NT2/D1 (cell line): ENCODE results near the gene ARRDC1.

Experiments
- DNase-seq: peaks from one replicate; pipeline ENCODE4 v3.0.0-alpha.2; 2011; ENCODE audit warnings: low read depth, low spot score
- H3K27me3 ChIP-seq: 2 replicates; pipeline ENCODE4 v1.6.0; 2011; ENCODE audit warnings: mild to moderate bottlenecking; ENCODE audit not compliant: insufficient read length, insufficient read depth
- H3K36me3 ChIP-seq: 2 replicates; pipeline ENCODE4 v1.6.1; 2011; ENCODE audit warnings: mild to moderate bottlenecking, low read length, mixed read lengths; ENCODE audit not compliant: insufficient read depth, insufficient read length
- H3K4me1 ChIP-seq: 2 replicates; pipeline ENCODE4 v1.5.1; 2011; ENCODE audit not compliant: insufficient read depth, insufficient read length
- H3K4me3 ChIP-seq: 2 replicates; pipeline ENCODE4 v1.5.1; 2011; ENCODE audit warnings: low read depth; ENCODE audit not compliant: insufficient read length
- H3K9ac ChIP-seq: 2 replicates; pipeline ENCODE4 v1.6.0; 2011; ENCODE audit warnings: low read depth; ENCODE audit not compliant: insufficient read length
- H3K9me3 ChIP-seq: 2 replicates; pipeline ENCODE4 v1.5.1; 2011; ENCODE audit warnings: mild to moderate bottlenecking, low read length; ENCODE audit not compliant: insufficient read depth
- SUZ12 ChIP-seq: IDR thresholded peaks from 2 replicates; pipeline ENCODE4 v1.6.1; 2011; ENCODE audit not compliant: insufficient read length, insufficient read depth; ENCODE audit errors: extremely low read depth
- YY1 ChIP-seq: IDR thresholded peaks from 2 replicates; pipeline ENCODE4 v1.6.1; 2011; ENCODE audit not compliant: insufficient read length, insufficient read depth
- ZNF274 ChIP-seq: IDR thresholded peaks from 2 replicates; pipeline ENCODE4 v1.6.1; 2011; ENCODE audit warnings: mild to moderate bottlenecking, low read depth, low read length

ARRDC1 gene

GRCh38 chr9:137598943-137599342 is 6.5 kb upstream of the ARRDC1 start:
- no peaks in the 10 kb centered on the region for H3K9me3 ChIP-seq
- no peak overlapping the region for H3K4me3 ChIP-seq
- DNase-seq: no peak
- no peaks in the 10 kb centered on the region for H3K36me3 ChIP-seq
- no peak overlapping the region for H3K9ac ChIP-seq
- H3K27me3 ChIP-seq: peaks cover 2% of the 10 kb centered on the region
- TF ChIP-seq SUZ12 (no peak), YY1 (no peak), ZNF274 (no peak)
- peaks cover 3% of the 10 kb centered on the region for H3K4me1 ChIP-seq

DNA sequence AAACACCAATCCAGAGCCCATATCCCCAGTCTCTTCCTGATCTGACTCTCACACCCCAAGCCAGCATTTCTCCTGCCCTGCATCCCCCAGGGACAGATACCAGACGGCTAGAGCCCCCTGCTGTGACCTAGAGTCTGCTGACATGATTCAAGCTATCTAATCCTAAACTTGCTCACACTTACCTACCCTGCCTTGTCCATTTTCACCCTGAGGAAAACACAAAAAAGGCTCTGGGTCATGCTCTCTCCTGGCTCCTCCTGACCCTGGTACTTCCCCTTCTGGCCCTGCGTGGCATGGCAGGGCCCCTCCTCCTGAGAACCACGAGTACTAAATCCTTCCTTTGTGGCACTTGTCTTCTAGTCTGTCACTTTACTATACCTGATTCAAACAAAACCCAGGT is 2.8 kb upstream of the ARRDC1 start:
- no peak for TF ChIP-seq SUZ12
- no peak for TF ChIP-seq YY1
- TF ChIP-seq ZNF274: no peak
- Histone ChIP-seq H3K27me3 (peaks cover 23% of the 10 kb centered on the region), H3K4me1 (peaks cover 18% of the 10 kb centered on the region), H3K36me3 (no peaks in the 10 kb centered on the region), H3K4me3 (no peak overlapping the region), H3K9me3 (no peaks in the 10 kb centered on the region), H3K9ac (peak overlapping the region; percentile 37)
- no peak for DNase-seq

DNA sequence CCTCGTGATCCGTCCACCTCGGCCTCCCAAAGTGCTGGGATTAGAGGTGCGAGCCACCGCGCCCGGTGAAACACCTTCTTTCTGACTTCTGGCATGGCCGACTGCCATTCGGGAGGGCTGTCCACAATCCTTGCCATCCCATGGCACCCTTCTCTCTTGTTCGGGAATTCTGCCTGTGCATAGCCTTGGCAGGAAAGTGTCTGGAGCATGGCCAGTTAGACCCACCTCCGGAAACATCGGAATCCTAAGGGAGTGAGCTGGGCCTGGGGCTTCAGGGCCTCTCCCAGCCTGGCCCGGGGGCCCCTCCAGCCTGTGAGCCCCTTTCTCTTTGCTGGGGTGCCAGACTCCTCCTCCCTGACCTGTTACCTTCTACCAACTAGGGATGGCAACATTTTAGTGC is 1.6 kb upstream of the ARRDC1 start:
- no peak overlapping the region for H3K4me3 ChIP-seq
- no peak for TF ChIP-seq SUZ12
- no peak for TF ChIP-seq ZNF274
- TF ChIP-seq YY1: no peak
- H3K4me1 ChIP-seq: peaks cover 27% of the 10 kb centered on the region
- no peak for DNase-seq
- no peak overlapping the region for H3K9ac ChIP-seq
- peaks cover 23% of the 10 kb centered on the region for H3K27me3 ChIP-seq
- H3K36me3 ChIP-seq: peaks cover 6% of the 10 kb centered on the region
- H3K9me3 ChIP-seq: no peaks in the 10 kb centered on the region

DNA sequence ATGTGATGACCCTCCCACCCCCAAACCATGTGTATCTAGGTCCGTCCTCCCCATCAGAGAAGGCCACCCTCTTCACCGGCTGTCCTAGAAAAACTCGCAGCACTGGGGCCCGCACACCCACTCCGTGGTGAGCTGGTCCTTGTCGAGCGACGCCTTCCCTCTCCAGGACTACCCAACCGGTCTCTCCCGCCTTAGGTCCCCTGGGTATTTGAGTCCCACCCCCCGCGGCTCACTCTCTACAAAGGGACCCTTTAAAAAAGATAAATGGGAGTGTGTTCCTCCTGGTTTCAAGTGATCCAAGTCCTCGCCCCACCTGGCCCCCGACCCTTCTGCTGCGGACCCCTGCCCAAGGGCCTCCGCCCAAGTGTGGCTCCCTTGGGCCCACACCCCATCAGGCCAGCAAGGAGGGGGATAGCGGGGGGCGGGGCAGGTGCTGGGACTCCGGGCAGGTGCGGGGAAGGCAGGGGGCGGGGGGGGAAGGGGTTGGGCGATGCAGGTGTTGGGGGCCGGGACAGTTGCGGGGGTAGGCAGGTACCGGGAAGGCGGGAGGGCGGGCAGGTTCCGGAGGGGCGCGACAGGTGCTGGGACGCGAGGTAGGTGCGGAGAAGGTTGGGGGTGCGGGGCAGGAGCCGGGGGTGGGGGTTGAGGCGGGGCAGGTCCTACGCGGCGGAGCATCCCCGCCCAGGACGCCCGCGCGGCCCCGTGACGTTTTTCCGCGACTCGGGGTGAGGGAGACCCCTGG is 970 bp upstream of the ARRDC1 start:
- Histone ChIP-seq H3K4me3 (no peak overlapping the region), H3K36me3 (peaks cover 6% of the 10 kb centered on the region), H3K27me3 (peaks cover 23% of the 10 kb centered on the region), H3K9ac (no peak overlapping the region), H3K4me1 (peaks cover 27% of the 10 kb centered on the region), H3K9me3 (no peaks in the 10 kb centered on the region)
- TF ChIP-seq YY1 (no peak), ZNF274 (no peak)
- DNase-seq: no peak

GRCh38 chr9:137606005-137606621 is 627 bp downstream of the ARRDC1 start:
- Histone ChIP-seq H3K9ac (peak overlapping the region; percentile 90), H3K9me3 (no peaks in the 10 kb centered on the region), H3K4me3 (peak overlapping the region; percentile 69), H3K4me1 (peaks cover 30% of the 10 kb centered on the region), H3K27me3 (peaks cover 23% of the 10 kb centered on the region), H3K36me3 (peaks cover 6% of the 10 kb centered on the region)
- no peak for DNase-seq
- no peak for TF ChIP-seq YY1
- no peak for TF ChIP-seq ZNF274
- TF ChIP-seq SUZ12: no peak

DNA sequence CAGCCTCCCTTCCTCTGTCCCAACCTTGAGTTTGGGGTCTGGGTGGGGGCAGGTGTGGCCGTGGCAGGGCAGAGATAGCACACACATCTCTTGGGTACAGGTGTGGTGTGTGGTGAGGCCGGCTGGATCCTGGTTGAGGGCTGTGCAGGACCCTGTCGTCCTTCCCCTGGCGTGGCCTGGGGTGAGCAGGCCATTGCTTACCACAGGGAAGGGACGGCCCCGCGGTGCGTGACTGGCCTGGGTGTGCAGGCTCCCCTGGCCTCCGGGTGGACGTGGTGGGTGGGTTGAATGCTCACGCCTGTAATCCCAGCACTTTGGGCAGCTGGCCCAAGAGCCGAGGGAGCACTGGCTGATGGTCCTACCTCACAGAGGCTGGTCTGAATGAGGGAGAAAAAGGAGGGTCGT is 1.2 kb downstream of the ARRDC1 start:
- H3K36me3 ChIP-seq: peaks cover 6% of the 10 kb centered on the region
- H3K9ac ChIP-seq: peak overlapping the region; percentile 90
- DNase-seq: no peak
- H3K9me3 ChIP-seq: no peaks in the 10 kb centered on the region
- TF ChIP-seq ZNF274 (no peak), SUZ12 (no peak), YY1 (no peak)
- peak overlapping the region; percentile 69 for H3K4me3 ChIP-seq
- H3K4me1 ChIP-seq: peaks cover 35% of the 10 kb centered on the region
- peaks cover 23% of the 10 kb centered on the region for H3K27me3 ChIP-seq

DNA sequence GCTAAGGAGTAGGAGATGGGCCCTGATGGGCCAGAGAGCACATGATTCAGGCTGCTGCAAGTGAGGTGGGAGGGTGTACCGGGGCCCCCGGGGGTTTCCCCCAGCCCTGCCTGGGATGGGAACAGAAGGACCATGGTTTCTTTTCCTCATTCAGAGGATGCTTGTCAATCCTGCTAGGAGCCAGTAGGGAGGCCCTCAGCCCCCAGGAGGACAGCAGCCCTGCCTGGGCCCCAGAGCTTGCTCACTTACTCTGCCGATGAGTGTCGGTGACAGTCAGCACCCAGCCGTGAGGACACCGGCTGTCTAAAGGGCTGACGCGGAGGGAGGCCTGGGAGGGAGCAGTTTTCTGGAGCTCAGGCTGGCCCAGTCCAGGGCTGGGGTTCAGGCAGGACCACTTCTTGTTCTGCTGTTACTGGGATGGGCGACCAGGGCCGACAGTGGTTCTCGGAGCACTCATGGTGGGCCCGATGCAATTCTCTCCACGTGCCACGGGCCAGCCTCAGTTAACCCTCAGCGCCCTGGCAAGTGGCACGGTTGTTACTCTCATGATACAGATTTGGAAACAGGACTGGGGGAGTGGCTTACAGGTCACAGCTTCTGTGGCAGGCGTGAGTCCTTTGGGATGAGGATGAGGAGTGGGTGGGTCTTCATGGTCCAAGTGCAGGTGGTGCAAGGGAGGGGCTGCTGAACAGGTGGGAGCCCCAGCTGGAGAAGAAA is 1.8 kb downstream of the ARRDC1 start:
- Histone ChIP-seq H3K4me3 (no peak overlapping the region), H3K27me3 (peaks cover 23% of the 10 kb centered on the region), H3K9me3 (no peaks in the 10 kb centered on the region), H3K9ac (peak overlapping the region; percentile 15), H3K36me3 (peaks cover 6% of the 10 kb centered on the region), H3K4me1 (peaks cover 38% of the 10 kb centered on the region)
- no peak for TF ChIP-seq YY1
- no peak for TF ChIP-seq SUZ12
- TF ChIP-seq ZNF274: no peak
- DNase-seq: no peak
